OCI-LY7 (cell line): ENCODE results near the gene SPECC1. TPM values are rescaled to one million over a fixed set of nuclear protein-coding genes. Genes with fewer than 3 reads are reported as not detected.

Experiments
- BruUV-seq: library from RNA; stranded (reverse); fragments of 400-500 nt; replicated peaks from 2 replicates; lab custom pipeline; 2021; lab: Mats Ljungman, UMichigan
- CTCF ChIA-PET: fragments of 300-600 bp; sonication (Branson Sonifier 250); formaldehyde crosslinking; loops from one replicate; lab custom pipeline; 2022; ENCODE audit warnings: antibody characterized with exemption; ENCODE audit not compliant: unreplicated experiment; lab: Charles Lee
- POLR2A ChIA-PET: fragments of 300-600 bp; sonication (Branson Sonifier 250); formaldehyde crosslinking; loops from one replicate; lab custom pipeline; 2022; ENCODE audit warnings: antibody characterized with exemption; lab: Charles Lee
- DNase-seq: peaks from one replicate; pipeline ENCODE4 v3.0.0-alpha.2; 2015; ENCODE audit warnings: low spot score
- H2AFZ ChIP-seq: fragments of 200-600 bp; sonication (generic), shearing (Covaris generic); 2 replicates; pipeline ENCODE4 v1.6.1; 2014; ENCODE audit warnings: mild to moderate bottlenecking, antibody characterized with exemption, low read length, moderate library complexity
- H3K27ac ChIP-seq: fragments of 200-600 bp; sonication (generic); 2 replicates; pipeline ENCODE4 v1.5.1; 2014; ENCODE audit warnings: mixed run types, low read depth, mild to moderate bottlenecking, moderate library complexity, low read length, inconsistent platforms; ENCODE audit not compliant: poor library complexity, severe bottlenecking
- H3K36me3 ChIP-seq: fragments of 200-600 bp; sonication (generic); 2 replicates; pipeline ENCODE4 v1.6.1; 2014; ENCODE audit warnings: mild to moderate bottlenecking, antibody characterized with exemption, low read length, moderate library complexity, mixed read lengths; ENCODE audit not compliant: insufficient read depth
- H3K4me1 ChIP-seq: fragments of 200-600 bp; sonication (generic); 2 replicates; pipeline ENCODE4 v1.5.1; 2014; ENCODE audit warnings: mild to moderate bottlenecking, low read length; ENCODE audit not compliant: insufficient read depth, poor library complexity, severe bottlenecking
- H3K4me2 ChIP-seq: fragments of 200-600 bp; sonication (generic); 2 replicates; pipeline ENCODE4 v1.6.1; 2014; ENCODE audit warnings: mild to moderate bottlenecking, low read length
- H3K4me3 ChIP-seq: fragments of 200-600 bp; sonication (generic); 2 replicates; pipeline ENCODE4 v1.5.1; 2014; ENCODE audit warnings: mild to moderate bottlenecking, low read depth, low read length; ENCODE audit not compliant: poor library complexity, severe bottlenecking
- H3K79me2 ChIP-seq: fragments of 200-600 bp; sonication (generic); 2 replicates; pipeline ENCODE4 v1.6.1; 2016; ENCODE audit warnings: low read depth, mild to moderate bottlenecking, low read length, moderate library complexity, mixed read lengths; ENCODE audit not compliant: insufficient read depth
- H3K9me2 ChIP-seq: fragments of 200-600 bp; sonication (generic); 2 replicates; pipeline ENCODE4 v1.6.1; 2016; ENCODE audit warnings: mild to moderate bottlenecking, low read length, mixed read lengths; ENCODE audit not compliant: insufficient read depth
- H3K9me3 ChIP-seq: fragments of 200-600 bp; sonication (generic); 2 replicates; pipeline ENCODE4 v1.6.1; 2014; ENCODE audit warnings: mild to moderate bottlenecking, mixed run types, low read length, mixed read lengths
- H4K20me1 ChIP-seq: fragments of 200-600 bp; sonication (generic); 2 replicates; pipeline ENCODE4 v1.6.1; 2014; ENCODE audit warnings: mild to moderate bottlenecking, antibody characterized with exemption, low read length, moderate library complexity, mixed read lengths; ENCODE audit not compliant: insufficient read depth
- CTCF ChIP-seq: fragments of 200-600 bp; sonication (generic); conservative IDR thresholded peaks from 2 replicates; pipeline ENCODE4 v1.5.1; 2014; ENCODE audit warnings: mild to moderate bottlenecking, antibody characterized with exemption, low read length, moderate library complexity, mixed read lengths
- EZH2phosphoT487 ChIP-seq: fragments of 200-600 bp; sonication (generic); IDR thresholded peaks from 2 replicates; pipeline ENCODE4 v1.6.1; 2018; ENCODE audit warnings: low read depth, borderline replicate concordance, mild to moderate bottlenecking, mixed run types, antibody characterized with exemption, low read length, moderate library complexity, mixed read lengths
- intact Hi-C: fragments of 100-400 bp; cut with micrococcal nuclease; formaldehyde crosslinking; loops from one replicate; pipeline ENCODE4 v1.10.0; 2022; ENCODE audit not compliant: unreplicated experiment
- total RNA-seq, 2 experiments: library from RNA; depleted of rRNA in 1 of 2; stranded (reverse); fragments of >200 nt in 1 of 2; shearing (Covaris generic) in 1 of 2; gene quantifications; 2 replicates each; pipeline ENCODE4 v1.2.3, GENCODE V29; 2014 to 2022

Gene SPECC1
- total RNA-seq, 2 experiments from 2014 or later: 0.47 to 2.8 TPM

- Histone ChIP-seq H3K27ac (no peak overlapping the region), H3K4me3 (no peak overlapping the region), H4K20me1 (no peaks in the 10 kb centered on the region), H3K4me1 (no peaks in the 10 kb centered on the region), H3K79me2 (no peaks in the 10 kb centered on the region), H2AFZ (no peak overlapping the region), H3K9me2 (no peaks in the 10 kb centered on the region), H3K36me3 (no peaks in the 10 kb centered on the region), H3K4me2 (no peak overlapping the region), H3K9me3 (no peaks in the 10 kb centered on the region)
- ChIA-PET CTCF (no interaction called here), POLR2A (no interaction called here)
- DNase-seq: peak; percentile 65
- TF ChIP-seq CTCF (peak; percentile 79), EZH2phosphoT487 (no peak)
- intact Hi-C loops: loop anchor here (1.0 kb wide), 2 partner anchors 11 to 124 kb away; no protein-coding TSS in a partner anchor
- no TSS peak for BruUV-seq
Observed at GRCh38 chr17:20116683-20117309, 107.6 kb downstream of the SPECC1 start.

DNA sequence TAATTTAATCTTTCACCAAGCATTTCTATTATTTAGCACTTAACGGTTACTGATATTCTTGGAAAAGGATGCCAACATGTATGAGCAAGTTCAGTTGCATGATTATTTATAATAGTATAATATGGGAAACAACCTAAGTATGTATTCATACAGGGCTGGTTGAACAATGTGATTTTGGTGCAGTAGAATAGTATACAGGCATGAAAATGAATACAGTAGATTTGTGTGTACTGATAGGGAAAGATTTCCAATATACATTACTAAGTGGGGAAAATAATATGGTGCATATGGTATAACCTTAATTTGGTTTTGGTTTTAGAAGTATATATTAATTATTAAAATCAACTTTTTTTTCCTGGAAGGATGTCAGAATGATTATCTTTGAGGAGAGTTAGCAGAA is 109.1 kb downstream of the SPECC1 start:
- H3K9me3 ChIP-seq: no peaks in the 10 kb centered on the region
- ChIA-PET POLR2A (no interaction called here), CTCF (no interaction called here)
- H3K4me1 ChIP-seq: no peaks in the 10 kb centered on the region
- H3K27ac ChIP-seq: no peak overlapping the region
- H2AFZ ChIP-seq: no peak overlapping the region
- no peak overlapping the region for H3K4me3 ChIP-seq
- no peaks in the 10 kb centered on the region for H3K79me2 ChIP-seq
- intact Hi-C loops: no loop called here
- H4K20me1 ChIP-seq: no peaks in the 10 kb centered on the region
- BruUV-seq: no TSS peak
- no peak overlapping the region for H3K4me2 ChIP-seq
- no peak for DNase-seq
- TF ChIP-seq EZH2phosphoT487 (no peak), CTCF (no peak)
- no peaks in the 10 kb centered on the region for H3K9me2 ChIP-seq
- no peaks in the 10 kb centered on the region for H3K36me3 ChIP-seq

DNA sequence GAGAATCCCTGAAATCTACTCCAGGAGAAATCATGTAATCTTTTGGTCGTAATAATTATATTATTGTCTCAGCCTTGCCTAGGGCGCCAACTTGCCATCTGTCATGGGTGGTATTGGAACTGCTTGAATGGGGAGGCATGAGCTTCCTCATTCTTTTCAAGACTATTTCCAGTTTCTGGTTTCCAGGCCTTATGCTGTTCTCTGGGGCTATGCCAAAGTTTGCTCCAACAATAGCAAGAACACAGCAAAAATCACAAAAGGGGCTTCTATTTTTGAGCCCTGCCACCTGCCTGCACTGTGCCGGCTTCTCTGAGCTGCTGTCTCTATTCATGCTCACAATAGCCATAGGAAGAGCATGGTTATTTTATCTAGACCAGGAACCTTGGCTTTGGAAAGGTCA is 111.7 kb downstream of the SPECC1 start:
- Histone ChIP-seq H3K9me3 (no peaks in the 10 kb centered on the region), H2AFZ (no peak overlapping the region), H3K4me2 (no peak overlapping the region), H3K79me2 (no peaks in the 10 kb centered on the region), H3K4me1 (no peaks in the 10 kb centered on the region), H3K36me3 (no peaks in the 10 kb centered on the region), H3K27ac (no peak overlapping the region), H3K9me2 (no peaks in the 10 kb centered on the region), H3K4me3 (no peak overlapping the region), H4K20me1 (no peaks in the 10 kb centered on the region)
- intact Hi-C loops: loop anchor here (2.0 kb wide), 1 partner anchor 200 kb away; no protein-coding TSS in a partner anchor
- CTCF ChIA-PET: no interaction called here
- TF ChIP-seq CTCF (no peak), EZH2phosphoT487 (no peak)
- no TSS peak for BruUV-seq
- DNase-seq: no peak
- POLR2A ChIA-PET: no interaction called here
